Upper lobe of right lung (tissue), 1 donor: ENCODE measurements around the gene ZBTB37. TPM values are rescaled to one million over a fixed set of nuclear protein-coding genes. Genes with fewer than 3 reads are reported as not detected.

Experiments
- ATAC-seq: fragments of 200-7000 bp; cut with Tn5 transposase; one replicate; pipeline ENCODE4 v1.9.1; 2020; ENCODE audit warnings: mild to moderate bottlenecking, moderate library complexity
- DNase-seq: peaks from one replicate; pipeline ENCODE4 v3.0.0-alpha.2; 2020
- H3K27ac ChIP-seq: fragments of 200-600 bp; one replicate; pipeline ENCODE4 v1.8.0; 2022
- H3K27me3 ChIP-seq: fragments of 200-600 bp; one replicate; pipeline ENCODE4 v1.8.0; 2022; ENCODE audit warnings: mild to moderate bottlenecking
- H3K36me3 ChIP-seq: fragments of 200-600 bp; one replicate; pipeline ENCODE4 v1.8.0; 2022
- H3K4me1 ChIP-seq: fragments of 200-600 bp; one replicate; pipeline ENCODE4 v1.8.0; 2022
- H3K4me3 ChIP-seq: fragments of 200-600 bp; one replicate; pipeline ENCODE4 v1.8.0; 2022; ENCODE audit warnings: mild to moderate bottlenecking
- H3K9me3 ChIP-seq: fragments of 200-600 bp; one replicate; pipeline ENCODE4 v1.8.0; 2022
- CTCF ChIP-seq: fragments of 200-600 bp; IDR thresholded peaks from one replicate; pipeline ENCODE4 v1.8.0; 2022; ENCODE audit warnings: antibody characterized with exemption
- intact Hi-C: fragments of 100-400 bp; cut with DNase I; formaldehyde crosslinking; loops from one replicate; pipeline ENCODE4 v1.11.0; 2022
- total RNA-seq: library from RNA; stranded (reverse); fragmentation: NEBNext Ultra II Directional; extraction: Animal tissue kit (Norgen Biotek cat#: 25700); gene quantifications from one replicate; pipeline ENCODE4 v1.2.1, GENCODE V29; 2021
- donor health status: DM: no; HTN: yes; CAD: no; lungs with severe emphysema.

The ZBTB37 gene
- total RNA-seq, 1 donor from 2014 or later: 14.7 TPM

- DNase-seq (no peak), ATAC-seq (no peak)
- Histone ChIP-seq H3K4me1 (no peaks in the 10 kb centered on the region), H3K27ac (no peak overlapping the region), H3K36me3 (no peaks in the 10 kb centered on the region), H3K9me3 (no peaks in the 10 kb centered on the region), H3K27me3 (no peaks in the 10 kb centered on the region), H3K4me3 (no peak overlapping the region)
- TF ChIP-seq CTCF: no peak
- intact Hi-C loops: no loop called here
Observed at GRCh38 chr1:173903827-173904531, 35.8 kb downstream of the ZBTB37 start.

DNA sequence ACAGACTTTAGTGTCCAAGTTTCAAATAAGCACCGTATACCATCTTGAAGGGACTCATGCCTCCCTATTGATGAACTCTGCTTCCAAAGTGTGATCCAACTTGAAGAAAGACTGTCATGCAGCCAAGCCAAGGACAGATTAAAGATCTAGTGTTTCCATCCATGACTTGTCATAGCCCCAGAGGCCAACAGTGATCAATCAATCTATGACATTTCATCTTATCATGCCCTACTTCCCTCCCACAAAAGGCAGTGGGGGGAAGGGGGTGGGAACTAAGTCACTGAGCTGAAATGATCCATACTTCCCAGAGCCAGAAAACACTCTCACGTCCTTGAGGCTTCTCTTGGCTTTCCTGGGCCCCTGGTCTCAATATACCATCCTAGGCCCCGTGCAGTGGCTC, 44.9 kb downstream of the ZBTB37 start:
- Histone ChIP-seq H3K4me3 (no peak overlapping the region), H3K4me1 (no peaks in the 10 kb centered on the region), H3K9me3 (no peaks in the 10 kb centered on the region), H3K36me3 (no peaks in the 10 kb centered on the region), H3K27me3 (no peaks in the 10 kb centered on the region), H3K27ac (no peak overlapping the region)
- no peak for ATAC-seq
- TF ChIP-seq CTCF: no peak
- intact Hi-C loops: no loop called here
- DNase-seq: no peak

DNA sequence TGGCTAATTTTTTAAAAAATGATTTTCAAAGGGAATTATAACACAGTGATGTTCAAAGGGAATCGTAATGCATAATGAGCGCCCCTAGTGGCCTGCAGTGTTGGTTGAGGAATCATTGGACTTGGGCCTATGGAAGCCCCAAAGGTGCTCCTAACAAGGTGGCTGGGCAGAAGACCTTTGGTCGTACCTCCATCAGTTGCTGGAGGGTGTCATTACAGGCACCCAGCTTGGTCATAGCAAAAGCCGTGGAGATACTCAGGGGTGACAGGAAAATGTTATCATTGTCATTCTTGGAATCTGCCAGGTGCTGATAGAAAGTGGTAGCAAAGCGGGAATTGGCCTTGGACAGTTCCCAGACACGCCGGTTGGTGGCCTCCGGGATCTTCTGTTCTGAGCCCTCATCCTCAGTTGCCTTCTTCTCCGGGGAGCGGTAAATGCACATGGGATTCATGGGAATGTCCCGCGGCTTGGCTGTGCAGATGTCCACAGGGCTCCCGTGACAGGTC, 46.2 kb downstream of the ZBTB37 start:
- H3K4me3 ChIP-seq: no peak overlapping the region
- H3K36me3 ChIP-seq: no peaks in the 10 kb centered on the region
- no peaks in the 10 kb centered on the region for H3K4me1 ChIP-seq
- intact Hi-C loops: no loop called here
- ATAC-seq (peak; percentile 61), DNase-seq (no peak)
- H3K27me3 ChIP-seq: no peaks in the 10 kb centered on the region
- TF ChIP-seq CTCF: peak; percentile 50
- no peaks in the 10 kb centered on the region for H3K9me3 ChIP-seq
- no peak overlapping the region for H3K27ac ChIP-seq

DNA sequence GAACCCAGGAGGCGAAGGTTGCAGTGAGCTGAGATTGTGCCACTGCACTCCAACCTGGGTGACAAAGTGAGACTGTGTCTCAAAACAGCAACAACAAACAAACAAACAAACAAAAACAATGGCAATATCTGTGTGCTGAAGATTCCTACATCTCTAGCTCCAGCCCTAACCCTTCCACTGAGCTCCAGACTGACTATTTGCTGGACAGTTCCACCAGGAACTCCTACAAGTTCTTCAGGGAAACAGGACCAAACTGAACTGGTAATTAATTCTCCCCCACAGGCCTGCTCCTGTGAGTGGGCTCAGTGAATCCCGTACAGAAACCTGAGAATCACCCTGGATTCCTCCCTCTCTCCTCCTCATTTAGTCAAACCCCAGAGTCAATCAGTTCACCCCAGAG, 47.4 kb downstream of the ZBTB37 start:
- H3K9me3 ChIP-seq: no peaks in the 10 kb centered on the region
- no peak overlapping the region for H3K27ac ChIP-seq
- no peak overlapping the region for H3K4me3 ChIP-seq
- intact Hi-C loops: no loop called here
- no peaks in the 10 kb centered on the region for H3K27me3 ChIP-seq
- no peak for TF ChIP-seq CTCF
- ATAC-seq (no peak), DNase-seq (no peak)
- H3K36me3 ChIP-seq: no peaks in the 10 kb centered on the region
- H3K4me1 ChIP-seq: no peaks in the 10 kb centered on the region

DNA sequence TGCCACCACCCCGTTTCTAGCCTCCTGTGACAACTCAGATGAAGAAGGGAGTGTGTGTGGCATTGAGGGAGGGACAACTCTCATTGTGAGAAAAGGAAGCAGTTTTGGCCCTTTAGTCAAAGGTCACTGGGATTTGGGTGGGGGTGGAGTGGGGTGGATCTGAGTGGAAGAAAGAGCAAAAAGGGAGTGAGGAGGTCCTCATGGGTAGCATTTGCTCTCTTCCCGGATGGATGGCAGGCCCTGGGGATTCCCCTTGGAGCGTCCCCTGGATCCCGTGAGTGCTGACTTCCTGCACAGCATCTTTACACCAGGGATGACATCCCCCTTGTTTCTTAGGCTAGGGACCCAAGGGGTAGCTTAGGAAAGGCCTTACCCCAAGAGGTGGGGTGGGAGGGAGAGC, 48.5 kb downstream of the ZBTB37 start:
- H3K27me3 ChIP-seq: no peaks in the 10 kb centered on the region
- H3K36me3 ChIP-seq: no peaks in the 10 kb centered on the region
- intact Hi-C loops: no loop called here
- no peak for DNase-seq
- no peak for ATAC-seq
- H3K4me3 ChIP-seq: no peak overlapping the region
- TF ChIP-seq CTCF: no peak
- no peaks in the 10 kb centered on the region for H3K4me1 ChIP-seq
- H3K27ac ChIP-seq: no peak overlapping the region
- no peaks in the 10 kb centered on the region for H3K9me3 ChIP-seq
